Spleen (tissue), 11 donors: ENCODE measurements around the gene CCDC110. TPM values are rescaled to one million over a fixed set of nuclear protein-coding genes. Genes with fewer than 3 reads are reported as not detected.
A peak's percentile ranks its signal among the peaks of the same experiment; 100 is the strongest.

ENCODE experiments used
- DNase-seq: peaks from one replicate; pipeline ENCODE4 v3.0.0-alpha.2; 2020
- H3K27ac ChIP-seq, 8 donors: fragments of 200-600 bp; sonication (generic) in 7 of 8; 1 replicate in 4 of 8; 2 replicates in 4 of 8; pipeline versions ENCODE4 v1.5.0 to v1.8.0; 2016 to 2021; ENCODE audit warnings: inconsistent platforms in 4 of 8, mild to moderate bottlenecking in 4 of 8, moderate library complexity in 1 of 8
- H3K27me3 ChIP-seq, 7 donors: fragments of 200-600 bp; sonication (generic) in 6 of 7; replicated peaks in 1 of 7; 1 replicate in 4 of 7; 2 replicates in 3 of 7; pipeline versions ENCODE4 v1.5.0 to v1.8.0; 2016 to 2021; ENCODE audit warnings: inconsistent platforms in 3 of 7, mild to moderate bottlenecking in 1 of 7
- H3K36me3 ChIP-seq, 6 donors: fragments of 200-600 bp; sonication (generic) in 5 of 6; 1 replicate in 4 of 6; 2 replicates in 2 of 6; pipeline versions ENCODE4 v1.5.0 to v1.8.0; 2016 to 2021; ENCODE audit warnings: inconsistent platforms in 2 of 6
- H3K4me1 ChIP-seq, 6 donors: fragments of 200-600 bp; sonication (generic) in 5 of 6; 1 replicate in 3 of 6; 2 replicates in 3 of 6; pipeline versions ENCODE4 v1.5.0 to v1.8.0; 2016 to 2021; ENCODE audit warnings: inconsistent platforms in 3 of 6
- H3K4me3 ChIP-seq, 8 donors: fragments of 200-600 bp; sonication (generic) in 7 of 8; 1 replicate in 4 of 8; 2 replicates in 4 of 8; pipeline versions ENCODE4 v1.5.0 to v1.8.0; 2016 to 2021; ENCODE audit warnings: inconsistent platforms in 4 of 8, mild to moderate bottlenecking in 4 of 8, moderate library complexity in 2 of 8
- H3K9me3 ChIP-seq, 8 donors: fragments of 200-600 bp; sonication (generic) in 7 of 8; 1 replicate in 4 of 8; 2 replicates in 4 of 8; pipeline versions ENCODE4 v1.5.0 to v1.8.0; 2016 to 2021; ENCODE audit warnings: inconsistent platforms in 4 of 8
- POLR2A ChIP-seq, 3 donors: fragments of 450-650 bp; IDR thresholded peaks; one replicate each; pipeline ENCODE4 v1.5.1; 2017; ENCODE audit warnings: antibody characterized with exemption in 3 of 3, mild to moderate bottlenecking in 1 of 3
- POLR2AphosphoS5 ChIP-seq, 3 donors: sonication (generic); formaldehyde crosslinking; IDR thresholded peaks; one replicate each; pipeline ENCODE4 v1.5.1; 2017; ENCODE audit warnings: antibody characterized with exemption in 3 of 3
- WGBS, 5 donors: extraction: QIAGEN DNeasy Blood & Tissue Kit in 3 of 5; methylation state at CpG; one replicate each; pipeline versions ENCODE4 v1.1.5 to v1.1.7; 2013 to 2018; 5-methylcytosine and 5-hydroxymethylcytosine counted together
- intact Hi-C: fragments of 100-400 bp; cut with DNase I; formaldehyde crosslinking; loops from one replicate; pipeline ENCODE4 v1.15.0; 2023; ENCODE audit warnings: low total_unique reads
- polyA plus RNA-seq, 3 donors: library from polyadenylated mRNA; stranded (reverse); fragments of 200-250 nt; gene quantifications; one replicate each; pipeline ENCODE4 v1.2.1, GENCODE V29; 2013
- total RNA-seq, 7 donors: library from RNA; depleted of rRNA in 3 of 7; stranded (reverse); fragments of >200 nt in 3 of 7; fragmentation: NEBNext Ultra II Directional in 4 of 7; extraction: Animal tissue kit (Norgen Biotek cat#: 25700) in 4 of 7; gene quantifications; one replicate each; pipeline versions ENCODE4 v1.1.0 to v1.2.1, GENCODE V29; 2016 to 2021
- TF ChIP-seq, protein P1 (sequence below), 11 experiments: fragments of 200-600 bp in 7 of 11; fragments of 450-650 bp in 4 of 11; sonication (generic) in 4 of 11; IDR thresholded peaks in 8 of 11; conservative IDR thresholded peaks in 3 of 11; 1 replicate in 7 of 11; 2 replicates in 4 of 11; pipeline versions ENCODE4 v1.4.0 to v1.8.0; 2016 to 2021; ENCODE audit warnings: antibody characterized with exemption in 11 of 11, inconsistent platforms in 4 of 11, mild to moderate bottlenecking in 1 of 11
- donor health status: healthy with polysubstance abuse.
- donor health status: DM: no; HTN: no; CAD: no; lungs with moderate emphysema.
- donor health status: DM: no; HTN: no; CAD: no.
- donor health status: Bipolar disorder and iron deficiency.
- donor health status: healthy.
- donor health status: DM: no; HTN: no; CAD: no.
- donor health status: DM: yes; HTN: yes; CAD: no.

Gene CCDC110
- total and polyA plus RNA-seq, 10 donors = 0.20 to 4.7 (median 0.70) TPM

DNA sequence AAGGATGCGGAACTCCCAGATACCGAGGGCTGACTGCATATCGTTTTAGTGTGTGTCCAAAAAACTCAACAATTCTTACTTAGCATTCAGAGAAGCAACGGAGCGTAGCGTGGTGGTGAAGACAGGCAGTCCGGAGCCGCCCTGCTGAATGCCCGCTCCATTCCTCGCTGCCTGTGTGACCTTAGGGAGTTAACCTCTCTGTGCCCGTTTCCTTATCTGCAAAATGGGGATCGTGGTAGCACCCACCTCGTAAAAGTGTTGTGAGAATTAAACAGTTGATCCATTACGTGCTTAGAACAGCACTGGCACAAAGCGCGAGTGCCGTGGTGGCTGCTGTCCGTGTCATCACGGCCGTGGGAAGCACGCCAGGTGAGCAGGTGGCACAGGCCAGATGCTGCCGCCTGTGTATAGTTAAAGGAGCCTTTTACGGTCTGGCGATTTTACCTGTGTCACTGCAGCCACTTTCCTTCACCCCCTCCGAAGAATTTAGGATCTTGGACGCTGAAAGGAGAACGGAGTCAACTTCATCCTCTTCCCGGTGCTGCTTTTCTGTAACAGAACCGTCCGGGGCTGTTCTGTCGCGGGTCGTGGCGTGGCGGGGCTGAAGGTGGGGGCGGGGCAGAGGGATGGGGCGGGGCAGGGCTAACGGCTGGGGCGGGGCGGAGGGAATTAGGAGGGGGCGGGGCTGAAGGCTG, 885 bp downstream of the CCDC110 start:
- WGBS, 5 donors = 3 to 19% (median 5%) methylated on average over 19 to 41 of the region's 41 CpGs
- Histone ChIP-seq H3K4me3 (peak overlapping the region; percentile 38 to 81 (median 63)), H3K36me3 (no peaks in the 10 kb centered on the region), H3K27me3 (peaks cover 0 to 24% (median 0%) of the 10 kb centered on the region in 7 donors), H3K9me3 (no peaks in the 10 kb centered on the region), H3K4me1 (peaks cover 5 to 24% (median 19%) of the 10 kb centered on the region in 6 donors), H3K27ac (peak overlapping the region in 7 of 8 donors; percentile 5 to 72 (median 54))
- DNase-seq = peak; percentile 90
- TF ChIP-seq POLR2A (IDR thresholded peaks at IDR 0.05) (no peak), POLR2AphosphoS5 (IDR thresholded peaks at IDR 0.05) (peak in 2 of 3 donors; percentile 32 to 38)
- TF ChIP-seq, protein P1, sequence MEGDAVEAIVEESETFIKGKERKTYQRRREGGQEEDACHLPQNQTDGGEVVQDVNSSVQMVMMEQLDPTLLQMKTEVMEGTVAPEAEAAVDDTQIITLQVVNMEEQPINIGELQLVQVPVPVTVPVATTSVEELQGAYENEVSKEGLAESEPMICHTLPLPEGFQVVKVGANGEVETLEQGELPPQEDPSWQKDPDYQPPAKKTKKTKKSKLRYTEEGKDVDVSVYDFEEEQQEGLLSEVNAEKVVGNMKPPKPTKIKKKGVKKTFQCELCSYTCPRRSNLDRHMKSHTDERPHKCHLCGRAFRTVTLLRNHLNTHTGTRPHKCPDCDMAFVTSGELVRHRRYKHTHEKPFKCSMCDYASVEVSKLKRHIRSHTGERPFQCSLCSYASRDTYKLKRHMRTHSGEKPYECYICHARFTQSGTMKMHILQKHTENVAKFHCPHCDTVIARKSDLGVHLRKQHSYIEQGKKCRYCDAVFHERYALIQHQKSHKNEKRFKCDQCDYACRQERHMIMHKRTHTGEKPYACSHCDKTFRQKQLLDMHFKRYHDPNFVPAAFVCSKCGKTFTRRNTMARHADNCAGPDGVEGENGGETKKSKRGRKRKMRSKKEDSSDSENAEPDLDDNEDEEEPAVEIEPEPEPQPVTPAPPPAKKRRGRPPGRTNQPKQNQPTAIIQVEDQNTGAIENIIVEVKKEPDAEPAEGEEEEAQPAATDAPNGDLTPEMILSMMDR (IDR thresholded peaks at IDR 0.05 in 8 of 11, conservative IDR thresholded peaks at IDR 0.05 in 3 of 11) = no peak
- intact Hi-C loops = loop anchor here (5.0 kb wide), 1 partner anchor 127 kb away; no protein-coding TSS in a partner anchor

DNA sequence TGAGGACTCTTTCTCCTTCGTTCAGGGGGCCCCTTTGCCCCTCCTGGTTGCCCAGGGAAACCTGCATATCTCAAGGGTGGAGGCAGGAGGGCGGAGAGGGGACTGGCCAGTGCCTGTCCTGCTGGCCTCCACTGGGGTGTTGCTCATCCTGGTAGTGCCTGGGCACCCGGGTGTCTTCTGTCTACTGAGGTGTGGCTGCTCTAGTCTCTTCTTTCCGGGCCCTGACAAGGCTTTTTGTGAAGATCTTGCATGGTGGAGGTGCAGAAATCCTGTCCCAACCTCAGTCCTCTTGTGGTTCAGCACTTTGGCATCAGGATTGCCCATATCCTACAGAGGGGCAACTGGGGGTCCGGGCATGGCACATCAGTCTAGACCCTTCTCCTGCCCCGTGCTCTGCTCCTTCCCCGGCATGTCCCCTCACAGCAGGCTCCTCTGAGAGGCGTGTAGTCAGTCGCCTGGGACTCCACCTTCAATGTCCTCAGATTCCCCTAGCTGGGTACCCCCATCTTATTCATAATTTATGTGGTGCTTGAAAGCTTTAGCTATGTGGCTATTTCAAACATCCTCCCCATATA, 1.9 kb downstream of the CCDC110 start:
- no peaks in the 10 kb centered on the region for H3K36me3 ChIP-seq
- no peak for TF ChIP-seq POLR2A (IDR thresholded peaks at IDR 0.05)
- TF ChIP-seq POLR2AphosphoS5 (IDR thresholded peaks at IDR 0.05) = no peak
- TF ChIP-seq, protein P1 (IDR thresholded peaks at IDR 0.05 in 8 of 11, conservative IDR thresholded peaks at IDR 0.05 in 3 of 11) = no peak
- H3K4me1 ChIP-seq = peaks cover 5 to 24% (median 19%) of the 10 kb centered on the region in 6 donors
- peak; percentile 77 for DNase-seq
- no peak overlapping the region for H3K4me3 ChIP-seq
- H3K27ac ChIP-seq = peak overlapping the region in 1 of 8 donors; percentile 38
- WGBS, 5 donors = 71 to 77% (median 75%) methylated on average over 8 to 9 of the region's 9 CpGs
- H3K9me3 ChIP-seq = no peaks in the 10 kb centered on the region
- peaks cover 0 to 24% (median 0%) of the 10 kb centered on the region in 7 donors for H3K27me3 ChIP-seq
- intact Hi-C loops = loop anchor here (5.0 kb wide), 1 partner anchor 128 kb away; no protein-coding TSS in a partner anchor

DNA sequence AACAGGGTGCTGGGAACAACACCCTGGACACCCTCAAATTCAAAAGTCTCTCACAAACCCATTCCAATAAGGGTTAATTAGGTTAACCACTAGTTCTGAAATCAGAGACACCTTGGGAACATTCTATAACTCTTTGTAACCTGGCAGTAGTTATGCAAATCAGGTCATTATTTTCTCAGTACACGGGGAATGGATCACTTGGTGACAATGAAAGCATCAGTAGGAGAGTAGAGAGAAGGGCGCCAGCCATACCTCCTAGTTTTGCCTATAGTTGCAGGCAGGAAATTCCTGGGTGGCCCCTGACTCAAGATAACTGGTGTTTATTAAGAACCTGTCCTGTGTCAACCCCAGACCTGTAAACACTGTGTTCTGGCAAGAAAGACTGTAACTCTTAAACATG, 2.5 kb downstream of the CCDC110 start:
- H3K9me3 ChIP-seq = no peaks in the 10 kb centered on the region
- H3K36me3 ChIP-seq = no peaks in the 10 kb centered on the region
- no peak overlapping the region for H3K27ac ChIP-seq
- no peak overlapping the region for H3K4me3 ChIP-seq
- DNase-seq = no peak
- no peak for TF ChIP-seq POLR2AphosphoS5 (IDR thresholded peaks at IDR 0.05)
- TF ChIP-seq, protein P1 (IDR thresholded peaks at IDR 0.05 in 8 of 11, conservative IDR thresholded peaks at IDR 0.05 in 3 of 11) = no peak
- intact Hi-C loops = no loop called here
- WGBS, 5 donors = 71 to 86% (median 78%) methylated on average over 2 of the region's 2 CpGs
- H3K4me1 ChIP-seq = peaks cover 5 to 24% (median 19%) of the 10 kb centered on the region in 6 donors
- H3K27me3 ChIP-seq = peaks cover 0 to 24% (median 0%) of the 10 kb centered on the region in 7 donors

DNA sequence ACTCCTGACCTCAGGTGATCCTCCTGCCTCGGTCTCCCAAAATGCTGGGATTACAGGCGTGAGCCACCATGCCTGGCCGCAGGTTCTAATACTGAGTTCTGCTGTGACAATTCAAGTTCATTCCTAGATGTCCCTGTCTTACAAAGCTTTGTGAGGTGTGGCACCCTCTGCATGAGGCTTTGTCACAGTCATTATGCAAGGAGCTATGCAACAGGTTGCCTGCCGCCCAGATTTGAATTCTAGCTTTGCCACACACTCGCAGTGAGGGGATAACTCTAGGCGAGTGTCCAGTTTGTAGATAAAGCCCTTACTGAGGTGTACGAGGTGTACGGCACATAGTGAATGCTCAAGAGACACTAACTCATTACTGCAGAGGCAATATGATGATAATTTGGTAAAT, 3.5 kb downstream of the CCDC110 start:
- no peaks in the 10 kb centered on the region for H3K9me3 ChIP-seq
- 90 to 95% (median 92%) methylated on average over 8 of the region's 8 CpGs for WGBS, 5 donors
- DNase-seq = no peak
- peaks cover 0 to 23% (median 0%) of the 10 kb centered on the region in 7 donors for H3K27me3 ChIP-seq
- intact Hi-C loops = no loop called here
- TF ChIP-seq, protein P1 (IDR thresholded peaks at IDR 0.05 in 8 of 11, conservative IDR thresholded peaks at IDR 0.05 in 3 of 11) = no peak
- TF ChIP-seq POLR2AphosphoS5 (IDR thresholded peaks at IDR 0.05) = no peak
- no peak for TF ChIP-seq POLR2A (IDR thresholded peaks at IDR 0.05)
- no peak overlapping the region for H3K27ac ChIP-seq
- peaks cover 5 to 24% (median 19%) of the 10 kb centered on the region in 6 donors for H3K4me1 ChIP-seq
- no peak overlapping the region for H3K4me3 ChIP-seq
- no peaks in the 10 kb centered on the region for H3K36me3 ChIP-seq
